Ecto neural progenitor cell (in vitro differentiated cells): ENCODE measurements around the gene SEC16B.
"Not testable (repeated sequence)": the region's sequence is repeated elsewhere in the genome, so short reads cannot be mapped to it uniquely, and the experiment has no call there.

Experiments used
- DNase-seq: peaks from one replicate; pipeline ENCODE4 v3.0.0-alpha.2; 2018; ENCODE audit warnings: low spot score

Gene SEC16B

GRCh38 chr1:177969825-177970371, at the start of gene SEC16B:
Gene SEC16B (minus strand): TSS chr1:177970058. CDS start chr1:177967981, 2,077 bp downstream.
- DNase-seq, result no peak

- no peak for DNase-seq
Measured at GRCh38 chr1:178019622-178020021, 49.8 kb upstream of the SEC16B start.

- DNase-seq, result no peak
Measured at GRCh38 chr1:178019208-178019607, 49.4 kb upstream of the SEC16B start.

GRCh38 chr1:178017517-178017916, 47.7 kb upstream of the SEC16B start:
- DNase-seq, result no peak

- DNase-seq, result no peak
Measured at GRCh38 chr1:178011864-178012503, 42.1 kb upstream of the SEC16B start.

GRCh38 chr1:178011465-178011828, 41.6 kb upstream of the SEC16B start:
- DNase-seq, result no peak

- no peak for DNase-seq
Measured at GRCh38 chr1:178010674-178011464, 41.0 kb upstream of the SEC16B start.

- no peak for DNase-seq
Measured at GRCh38 chr1:178006043-178006442, 36.2 kb upstream of the SEC16B start.

GRCh38 chr1:178005450-178005849, 35.6 kb upstream of the SEC16B start:
- no peak for DNase-seq

GRCh38 chr1:178004926-178005391, 35.1 kb upstream of the SEC16B start:
- no peak for DNase-seq

GRCh38 chr1:177998696-177999631, 29.1 kb upstream of the SEC16B start:
- DNase-seq, result no peak

- peak; percentile 49 for DNase-seq
Measured at GRCh38 chr1:177996957-177997356, 27.1 kb upstream of the SEC16B start.

- no peak for DNase-seq
Measured at GRCh38 chr1:177995369-177995768, 25.5 kb upstream of the SEC16B start.

GRCh38 chr1:177986281-177986680, 16.4 kb upstream of the SEC16B start:
- not testable (repeated sequence) for DNase-seq

- DNase-seq, result no peak
Measured at GRCh38 chr1:177984761-177985160, 14.9 kb upstream of the SEC16B start.

- peak; percentile 61 for DNase-seq
Measured at GRCh38 chr1:177984136-177984525, 14.3 kb upstream of the SEC16B start.

GRCh38 chr1:177983482-177984135, 13.8 kb upstream of the SEC16B start:
- no peak for DNase-seq

GRCh38 chr1:177983077-177983476, 13.2 kb upstream of the SEC16B start:
- DNase-seq, result no peak

GRCh38 chr1:177981200-177981599, 11.3 kb upstream of the SEC16B start:
- no peak for DNase-seq

GRCh38 chr1:177979272-177979671, 9.4 kb upstream of the SEC16B start:
- no peak for DNase-seq

- DNase-seq, result no peak
Measured at GRCh38 chr1:177978530-177978929, 8.7 kb upstream of the SEC16B start.

- DNase-seq, result no peak
Measured at GRCh38 chr1:177977141-177977540, 7.3 kb upstream of the SEC16B start.
